ENCODE measurements around the gene GAL3ST2. TPM values are rescaled to one million over a fixed set of nuclear protein-coding genes. Genes with fewer than 3 reads are reported as not detected.

Gene GAL3ST2
- total RNA-seq, 1 donor from 2014 or later = not detected

GRCh38 chr2:241770936-241771285 lies 5.7 kb upstream of the GAL3ST2 start:
- Histone ChIP-seq H3K27ac (no peak overlapping the region), H3K4me3 (no peak overlapping the region), H3K27me3 (peaks cover 4% of the 10 kb centered on the region), H3K9me3 (no peaks in the 10 kb centered on the region), H3K4me1 (no peaks in the 10 kb centered on the region), H3K36me3 (peaks cover 0 to 6% of the 10 kb centered on the region in 2 donors)
- intact Hi-C loops (cut with DNase I) = no loop called here
- TF ChIP-seq CTCF (IDR thresholded peaks at IDR 0.05) = no peak
- DNase-seq (ENCODE audit: low spot score in 2 of 2) = no peak

GRCh38 chr2:241771286-241772062 lies 5.1 kb upstream of the GAL3ST2 start:
- Histone ChIP-seq H3K4me3 (no peak overlapping the region), H3K36me3 (peaks cover 0 to 6% of the 10 kb centered on the region in 2 donors), H3K27me3 (peaks cover 4% of the 10 kb centered on the region), H3K9me3 (no peaks in the 10 kb centered on the region), H3K27ac (no peak overlapping the region), H3K4me1 (no peaks in the 10 kb centered on the region)
- intact Hi-C loops (cut with DNase I) = no loop called here
- DNase-seq (ENCODE audit: low spot score in 2 of 2) = peak in 1 of 2 donors; percentile 61
- no peak for TF ChIP-seq CTCF (IDR thresholded peaks at IDR 0.05)

GRCh38 chr2:241772063-241772499 lies 4.5 kb upstream of the GAL3ST2 start:
- H3K27me3 ChIP-seq = peaks cover 4% of the 10 kb centered on the region
- intact Hi-C loops (cut with DNase I) = no loop called here

GRCh38 chr2:241773511-241774418 lies 2.9 kb upstream of the GAL3ST2 start:
- Histone ChIP-seq H3K36me3 (no peaks in the 10 kb centered on the region), H3K9me3 (no peaks in the 10 kb centered on the region), H3K27ac (no peak overlapping the region), H3K27me3 (peaks cover 4% of the 10 kb centered on the region), H3K4me1 (no peaks in the 10 kb centered on the region), H3K4me3 (no peak overlapping the region)
- DNase-seq (ENCODE audit: low spot score in 2 of 2) = peak in 1 of 2 donors; percentile 54
- no peak for TF ChIP-seq CTCF (IDR thresholded peaks at IDR 0.05)
- intact Hi-C loops (cut with DNase I) = no loop called here

More at GRCh38 chr2:241772063-241772499, 4.5 kb upstream of the GAL3ST2 start:
- no peaks in the 10 kb centered on the region for H3K4me1 ChIP-seq
- H3K9me3 ChIP-seq = no peaks in the 10 kb centered on the region
- H3K36me3 ChIP-seq = peaks cover 0 to 6% of the 10 kb centered on the region in 2 donors
- TF ChIP-seq CTCF (IDR thresholded peaks at IDR 0.05) = no peak
- H3K27ac ChIP-seq = no peak overlapping the region
- H3K4me3 ChIP-seq = no peak overlapping the region
- no peak for DNase-seq (ENCODE audit: low spot score in 2 of 2)

GRCh38 chr2:241774419-241775222 lies 2.0 kb upstream of the GAL3ST2 start:
- no peak for TF ChIP-seq CTCF (IDR thresholded peaks at IDR 0.05)
- DNase-seq (ENCODE audit: low spot score in 2 of 2) = peak in 1 of 2 donors; percentile 63
- intact Hi-C loops (cut with DNase I) = no loop called here
- Histone ChIP-seq H3K27ac (no peak overlapping the region), H3K4me1 (no peaks in the 10 kb centered on the region), H3K4me3 (no peak overlapping the region), H3K27me3 (peaks cover 4% of the 10 kb centered on the region), H3K36me3 (no peaks in the 10 kb centered on the region), H3K9me3 (no peaks in the 10 kb centered on the region)
